WERI-Rb-1 (cell line): Measurements from ENCODE around the gene DNPEP.
A peak's percentile ranks its signal among the peaks of the same experiment; 100 is the strongest.

Experiments used
- DNase-seq: peaks from one replicate; pipeline ENCODE4 v3.0.0-alpha.2; 2020
- H3K27ac ChIP-seq: fragments of 250-450 bp; sonication (Bioruptor Pico); 2 replicates; pipeline ENCODE4 v1.5.1; 2020; ENCODE audit warnings: mild to moderate bottlenecking, moderate library complexity
- H3K27me3 ChIP-seq: fragments of 250-450 bp; sonication (Bioruptor Pico); 2 replicates; pipeline ENCODE4 v1.5.1; 2021; ENCODE audit warnings: mild to moderate bottlenecking, low read depth, moderate library complexity; ENCODE audit not compliant: insufficient read depth, severe bottlenecking
- H3K36me3 ChIP-seq: fragments of 250-450 bp; sonication (Bioruptor Pico); 2 replicates; pipeline ENCODE4 v1.5.1; 2020; ENCODE audit warnings: mild to moderate bottlenecking, moderate library complexity
- H3K4me3 ChIP-seq: 2 replicates; pipeline ENCODE4 v1.5.1; 2011; ENCODE audit warnings: low read depth, mild to moderate bottlenecking, control low read depth, low read length
- H3K9me3 ChIP-seq: fragments of 250-450 bp; sonication (Bioruptor Pico); 2 replicates; pipeline ENCODE4 v1.5.1; 2021; ENCODE audit warnings: mild to moderate bottlenecking, moderate library complexity; ENCODE audit not compliant: severe bottlenecking
- CTCF ChIP-seq: IDR thresholded peaks from 2 replicates; pipeline ENCODE4 v1.5.1; 2011; ENCODE audit warnings: low read depth, mild to moderate bottlenecking, control low read depth, inconsistent platforms, low read length

Gene DNPEP

DNA sequence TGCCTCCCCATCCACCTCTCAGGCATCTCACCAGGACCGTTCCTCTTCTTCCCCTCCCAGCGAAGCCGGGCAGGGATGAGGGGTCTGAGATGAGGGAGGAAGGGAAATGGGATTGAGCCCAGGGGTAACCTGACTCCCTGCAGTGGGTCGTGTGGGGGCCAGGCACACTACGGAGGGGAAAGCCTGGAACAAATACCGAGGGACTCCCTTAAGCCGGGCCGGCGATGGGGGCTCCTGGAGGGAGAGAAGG lies 46.7 kb upstream of the DNPEP start:
- Histone ChIP-seq H3K36me3 (no peaks in the 10 kb centered on the region), H3K27me3 (no peaks in the 10 kb centered on the region), H3K9me3 (no peaks in the 10 kb centered on the region), H3K27ac (peak overlapping the region; percentile 44), H3K4me3 (no peak overlapping the region)
- no peak for TF ChIP-seq CTCF
- no peak for DNase-seq

- H3K36me3 ChIP-seq, result no peaks in the 10 kb centered on the region
- H3K27ac ChIP-seq, result peak overlapping the region; percentile 44
- H3K27me3 ChIP-seq, result no peaks in the 10 kb centered on the region
- DNase-seq, result peak; percentile 83
- no peak overlapping the region for H3K4me3 ChIP-seq
- TF ChIP-seq CTCF, result peak; percentile 71
- no peaks in the 10 kb centered on the region for H3K9me3 ChIP-seq
These were observed 46.2 kb upstream of the DNPEP start for GRCh38 chr2:219433666-219434467.

DNA sequence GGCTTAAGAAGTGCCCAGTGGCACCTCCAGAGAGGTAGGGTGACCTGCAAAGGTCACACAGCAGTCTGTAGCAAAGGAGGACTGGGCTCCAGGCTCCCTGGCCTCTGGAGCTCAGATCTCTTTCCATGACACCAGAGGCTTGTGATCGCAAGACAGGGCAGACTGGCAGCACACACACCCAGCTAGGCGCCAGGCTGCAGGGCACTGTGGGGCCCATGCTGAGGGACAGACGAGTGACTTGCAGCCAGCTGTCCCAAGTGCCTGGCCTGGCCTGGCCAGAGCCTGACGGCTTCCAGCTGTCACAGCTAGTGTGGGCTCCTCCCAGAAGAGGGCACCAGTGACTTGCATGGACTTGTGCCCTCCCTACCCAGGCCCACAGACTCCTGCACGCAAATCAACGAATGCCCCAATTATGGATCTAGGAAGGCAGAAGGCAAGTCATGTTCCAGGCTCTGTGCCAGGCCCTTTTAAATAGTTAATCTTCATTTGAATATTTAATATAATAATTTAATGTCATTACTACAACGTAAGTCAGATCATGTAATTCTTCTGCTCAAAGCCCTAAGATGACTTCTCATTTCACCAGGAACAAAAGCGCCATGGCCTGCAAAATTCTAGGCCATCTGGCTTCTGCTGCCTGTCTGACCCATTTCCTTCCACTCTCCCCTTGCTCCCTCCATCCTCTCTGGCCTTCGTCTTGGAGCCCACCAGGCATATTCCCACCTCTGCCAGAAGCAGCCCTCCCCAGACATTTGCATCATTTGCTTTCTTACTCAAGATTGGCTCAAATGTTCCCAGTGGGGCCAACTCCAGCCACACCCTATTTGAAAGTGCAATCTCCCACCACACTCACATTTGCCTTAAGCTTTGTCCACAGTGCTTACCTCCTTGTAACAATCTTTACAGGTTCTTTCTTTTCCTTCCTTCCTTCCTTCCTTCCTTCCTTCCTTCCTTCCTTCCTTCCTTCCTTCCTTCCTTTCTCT lies 43.2 kb upstream of the DNPEP start:
- H3K36me3 ChIP-seq, result no peaks in the 10 kb centered on the region
- TF ChIP-seq CTCF, result peak; percentile 56

DNA sequence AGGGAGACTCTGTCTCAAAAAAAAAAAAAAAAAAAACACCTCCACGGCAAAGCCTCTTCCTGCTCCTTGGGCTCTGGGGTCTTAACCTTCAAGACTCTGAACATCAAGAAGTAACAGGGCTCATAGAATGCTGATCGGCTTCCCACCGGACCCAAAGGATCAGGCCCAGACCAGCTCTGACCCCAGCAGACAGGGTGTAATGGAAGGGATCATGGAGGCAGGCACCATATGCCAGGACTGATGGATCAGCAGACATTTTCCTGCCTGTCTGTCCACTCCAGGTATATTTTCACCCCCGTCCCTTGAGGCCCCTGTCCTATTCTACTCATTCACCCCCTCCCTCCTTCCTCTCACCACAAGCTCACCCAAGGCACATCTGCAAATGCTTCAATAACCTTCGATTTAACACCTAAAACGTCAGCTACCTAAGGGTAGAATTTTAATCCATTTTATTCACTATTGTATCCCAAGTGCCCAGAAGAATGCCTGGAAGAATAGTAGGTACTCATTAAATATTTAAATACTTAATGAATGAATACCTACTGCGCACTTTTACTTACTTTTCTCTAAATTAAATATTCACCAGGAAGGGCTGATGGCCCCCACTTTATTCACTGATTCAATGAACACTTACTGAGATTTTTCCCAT lies 42.4 kb upstream of the DNPEP start:
- no peaks in the 10 kb centered on the region for H3K9me3 ChIP-seq
- H3K27me3 ChIP-seq, result no peaks in the 10 kb centered on the region
- H3K36me3 ChIP-seq, result no peaks in the 10 kb centered on the region
- DNase-seq, result peak; percentile 41
- H3K4me3 ChIP-seq, result no peak overlapping the region
- peak overlapping the region; percentile 21 for H3K27ac ChIP-seq
- no peak for TF ChIP-seq CTCF

More for the DNA sequence above, 43.2 kb upstream of the DNPEP start:
- H3K27ac ChIP-seq, result peak overlapping the region; percentile 21
- no peaks in the 10 kb centered on the region for H3K9me3 ChIP-seq
- peak; percentile 49 for DNase-seq
- H3K4me3 ChIP-seq, result no peak overlapping the region
- H3K27me3 ChIP-seq, result no peaks in the 10 kb centered on the region

DNA sequence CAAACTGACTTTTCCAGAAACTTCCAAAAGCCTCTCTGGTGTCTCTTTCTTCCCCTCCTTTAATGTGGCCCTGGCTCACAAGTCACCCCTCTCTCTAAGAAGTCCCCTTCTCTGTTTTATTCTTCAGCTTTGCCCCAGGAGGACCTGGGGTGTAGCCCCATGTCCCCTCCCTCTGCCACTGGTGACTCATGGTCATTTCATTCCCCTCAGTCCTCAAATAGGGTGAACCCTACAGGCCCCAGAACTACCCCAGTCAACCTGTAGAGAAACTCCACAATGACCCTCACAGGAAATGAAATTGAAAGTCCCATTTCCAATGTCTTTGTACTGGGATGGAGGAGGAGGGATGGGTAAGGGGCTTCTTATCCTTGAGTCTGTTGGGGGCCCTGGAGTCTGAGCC lies 40.8 kb upstream of the DNPEP start:
- no peaks in the 10 kb centered on the region for H3K27me3 ChIP-seq

More for the DNA sequence above, 40.8 kb upstream of the DNPEP start:
- no peak overlapping the region for H3K4me3 ChIP-seq
- H3K36me3 ChIP-seq, result no peaks in the 10 kb centered on the region
- DNase-seq, result no peak
- no peak for TF ChIP-seq CTCF
- H3K27ac ChIP-seq, result peak overlapping the region; percentile 57
- no peaks in the 10 kb centered on the region for H3K9me3 ChIP-seq
